Left colon (tissue), 2 donors: ENCODE measurements around the gene TPCN1. TPM values are rescaled to one million over a fixed set of nuclear protein-coding genes. Genes with fewer than 3 reads are reported as not detected.

Experiments
- ATAC-seq: fragments of 200-7000 bp; cut with Tn5 transposase; one replicate; pipeline ENCODE4 v1.9.1; 2020; ENCODE audit warnings: mild to moderate bottlenecking, moderate library complexity
- DNase-seq, 2 donors: peaks; one replicate each; pipeline ENCODE4 v3.0.0-alpha.2; 2020
- intact Hi-C, 2 donors: fragments of 100-400 bp; cut with DNase I in 1 of 2; cut with micrococcal nuclease in 1 of 2; formaldehyde crosslinking; loops; one replicate each; pipeline versions ENCODE4 v1.11.2 to v1.14.0; 2022; cut with DNase I, micrococcal nuclease
- microRNA-seq, 2 donors: library from miRNA; unstranded; fragments of <30 nt; microRNA quantifications; one replicate each; pipeline versions ENCODE4 v1.1.0 to v1.2.0, GENCODE V29; 2020
- total RNA-seq, 2 donors: library from RNA; stranded (reverse); fragmentation: NEBNext Ultra II Directional; extraction: Animal tissue kit (Norgen Biotek cat#: 25700); gene quantifications; one replicate each; pipeline ENCODE4 v1.2.1, GENCODE V29; 2021
- donor health status: DM: no; HTN: no; CAD: no.
- donor health status: DM: yes; HTN: yes; CAD: no.

Gene TPCN1
- total RNA-seq, 2 donors from 2014 or later, result 84.7 to 96.4 TPM

DNA sequence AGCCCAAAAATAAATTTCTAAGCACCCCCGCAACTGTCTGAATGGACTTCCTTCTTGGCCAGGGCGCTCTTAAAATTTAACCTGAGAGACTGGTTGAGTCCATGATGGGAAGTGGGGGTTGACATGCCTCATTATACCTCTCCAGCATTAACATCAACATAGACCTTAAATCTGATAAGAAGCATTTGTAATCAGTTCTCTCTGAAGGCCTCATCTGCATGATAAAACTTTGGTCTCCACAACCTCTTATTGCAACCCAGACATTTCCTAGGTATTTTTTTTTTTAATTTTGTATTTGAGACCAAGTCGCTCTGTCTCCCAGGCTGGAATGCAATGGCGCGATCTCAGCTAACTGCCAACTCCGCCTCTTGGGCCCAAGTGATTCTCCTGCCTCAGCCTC lies 124.1 kb downstream of the TPCN1 start:
- intact Hi-C loops, result no loop called here
- ATAC-seq (no peak), DNase-seq (no peak)

GRCh38 chr12:113346353-113346752 lies 125.1 kb downstream of the TPCN1 start:
- ATAC-seq (no peak), DNase-seq (no peak)
- intact Hi-C loops, result no loop called here

DNA sequence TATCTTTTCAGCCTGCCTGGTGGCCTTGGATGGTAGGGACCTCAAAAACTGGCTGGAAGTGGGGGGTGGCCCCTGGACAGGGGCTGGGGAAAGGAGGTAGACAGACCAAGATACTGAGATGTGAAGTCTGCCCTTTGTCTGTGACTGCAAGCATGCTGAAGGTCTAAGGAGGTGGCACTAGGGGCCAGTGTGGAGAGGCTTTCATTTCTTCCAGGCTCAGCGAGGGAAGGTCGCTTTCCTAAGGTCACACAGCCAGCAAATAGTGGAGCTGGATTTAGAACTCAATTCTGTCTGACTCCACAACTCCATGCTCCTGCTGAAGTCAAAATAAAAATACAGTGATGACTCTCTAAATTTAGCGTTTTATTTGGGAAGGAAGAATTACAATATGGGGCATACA lies 125.8 kb downstream of the TPCN1 start:
- ATAC-seq (no peak), DNase-seq (no peak)
- intact Hi-C loops, result no loop called here

DNA sequence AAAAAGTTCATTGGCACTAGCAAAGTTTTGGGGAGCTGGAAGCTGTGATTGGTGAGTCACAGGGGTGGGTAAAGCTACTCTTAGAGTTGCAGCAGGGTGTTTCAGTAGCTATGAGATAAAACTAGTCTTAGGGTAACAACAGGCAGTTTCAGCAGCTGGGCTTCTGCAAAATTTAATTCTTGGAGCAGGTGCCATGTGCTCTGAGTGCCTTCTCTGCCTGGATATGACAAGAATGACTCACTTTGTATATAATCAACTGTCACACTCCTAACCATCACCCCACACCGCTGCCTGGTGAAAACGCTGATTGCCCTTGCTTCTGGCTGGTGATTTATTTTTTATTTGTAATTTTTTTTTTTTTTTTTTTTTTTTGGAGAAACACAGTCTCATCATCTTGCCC lies 126.6 kb downstream of the TPCN1 start:
- intact Hi-C loops, result no loop called here
- ATAC-seq, result no peak
- no peak for DNase-seq

Small RNA genes lying within 50 kb of the gene (microRNA-seq; reads per million reads assigned to microRNA genes)
- gene MIR6762, result 0.53 to 2.7 reads per million in 2 donors

Other genes starting within 250 kb of the TPCN1 start
- 1 to 10 TPM; 3.2 to 6.7 TPM for gene OAS2, start 242.9 kb upstream of the TPCN1 start, total RNA-seq
- gene DTX1, start 164.7 kb upstream of the TPCN1 start, total RNA-seq, result 1 to 10 TPM; 1.2 to 2.3 TPM
- gene RASAL1, start 85.7 kb upstream of the TPCN1 start, total RNA-seq, result 10 to 100 TPM in 1 of 2 donors, 1 to 10 TPM in 1; 9.0 to 14.1 TPM
- gene CFAP73, start 71.7 kb upstream of the TPCN1 start, total RNA-seq, result under 1 TPM in 1 of 2 donors, not detected in 1; 0.43 TPM
- 10 to 100 TPM; 42.0 to 56.9 TPM for gene DDX54, start 36.0 kb upstream of the TPCN1 start, total RNA-seq
- 10 to 100 TPM; 17.4 to 18.0 TPM for gene RITA1, start 35.7 kb upstream of the TPCN1 start, total RNA-seq
- gene SLC8B1, start 113.6 kb downstream of the TPCN1 start, total RNA-seq, result 10 to 100 TPM; 50.5 to 57.3 TPM
- 10 to 100 TPM; 17.7 to 23.5 TPM for gene PLBD2, start 137.1 kb downstream of the TPCN1 start, total RNA-seq
- gene SDS, start 182.4 kb downstream of the TPCN1 start, total RNA-seq, result 1 to 10 TPM in 1 of 2 donors, under 1 TPM in 1; 0.76 to 4.7 TPM
- gene SDSL, start 200.9 kb downstream of the TPCN1 start, total RNA-seq, result 10 to 100 TPM; 14.7 to 20.1 TPM